ENCODE measurements around the gene TSC22D3.

TSC22D3 gene

GRCh38 chrX:107776649-107777535 lies 1.3 kb upstream of the TSC22D3 start:
- no peaks in the 10 kb centered on the region for H3K27me3 ChIP-seq (ENCODE audit: insufficient read depth, low read length)
- H3K79me2 ChIP-seq (ENCODE audit: control insufficient read depth, insufficient read depth, low read length, unreplicated experiment) = no peaks in the 10 kb centered on the region
- peak overlapping the region; percentile 82 for H3K4me3 ChIP-seq (ENCODE audit: low read depth, low read length)
- H2AFZ ChIP-seq (ENCODE audit: low read length, unreplicated experiment) = peak overlapping the region; percentile 38
- H3K4me1 ChIP-seq (ENCODE audit: control insufficient read depth, insufficient read depth, low read length, unreplicated experiment) = no peaks in the 10 kb centered on the region
- H3K27ac ChIP-seq (ENCODE audit: low read depth, low read length) = peak overlapping the region; percentile 73
- H3K36me3 ChIP-seq (ENCODE audit: insufficient read depth, low read length) = no peaks in the 10 kb centered on the region

DNA sequence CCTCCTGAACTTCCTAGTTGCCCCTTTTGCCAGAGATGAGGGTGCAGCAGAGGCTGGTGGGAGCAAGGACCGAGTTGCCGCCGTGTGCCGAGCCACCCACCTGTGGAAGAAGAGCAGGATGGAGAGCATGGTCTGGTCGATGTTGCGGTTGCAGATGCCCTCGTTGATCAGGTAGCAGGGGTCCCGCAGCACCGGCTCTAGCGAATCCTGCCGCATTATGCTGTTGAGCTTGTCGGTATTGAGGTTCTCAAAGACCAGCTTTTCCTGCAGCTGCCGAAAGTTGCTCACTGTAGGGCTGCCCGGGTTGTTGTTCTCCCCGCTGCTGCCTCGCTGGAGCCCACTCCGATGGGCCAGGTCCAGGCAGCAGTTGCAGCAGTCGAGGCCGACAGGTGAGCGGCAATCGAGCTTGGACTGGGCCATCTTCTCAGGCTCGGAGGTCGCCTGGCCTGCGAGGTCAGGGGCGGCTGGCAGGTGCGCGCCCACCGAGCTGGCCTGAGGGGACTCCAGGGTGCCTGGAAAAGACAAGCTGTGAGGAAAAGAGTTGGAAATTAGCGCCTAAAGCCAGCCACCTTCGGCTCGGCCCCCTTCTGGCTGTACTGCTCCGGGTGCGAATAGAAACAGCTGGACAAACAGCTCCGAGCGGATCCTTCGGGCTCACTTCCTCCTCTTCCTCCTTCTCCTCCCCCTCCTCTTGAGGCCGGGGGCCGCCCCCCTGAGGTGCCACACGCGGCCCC lies 420 bp downstream of the TSC22D3 start:
- H3K4me1 ChIP-seq (ENCODE audit: control insufficient read depth, insufficient read depth, low read length, unreplicated experiment) = no peaks in the 10 kb centered on the region
- no peaks in the 10 kb centered on the region for H3K36me3 ChIP-seq (ENCODE audit: insufficient read depth, low read length)
- H2AFZ ChIP-seq (ENCODE audit: low read length, unreplicated experiment) = peak overlapping the region; percentile 59
- no peaks in the 10 kb centered on the region for H3K27me3 ChIP-seq (ENCODE audit: insufficient read depth, low read length)
- peak overlapping the region; percentile 73; the same call in 1 of the 2 replicates for H3K27ac ChIP-seq (ENCODE audit: low read depth, low read length)
- H3K79me2 ChIP-seq (ENCODE audit: control insufficient read depth, insufficient read depth, low read length, unreplicated experiment) = no peaks in the 10 kb centered on the region
- H3K4me3 ChIP-seq (ENCODE audit: low read depth, low read length) = peak overlapping the region; percentile 82

DNA sequence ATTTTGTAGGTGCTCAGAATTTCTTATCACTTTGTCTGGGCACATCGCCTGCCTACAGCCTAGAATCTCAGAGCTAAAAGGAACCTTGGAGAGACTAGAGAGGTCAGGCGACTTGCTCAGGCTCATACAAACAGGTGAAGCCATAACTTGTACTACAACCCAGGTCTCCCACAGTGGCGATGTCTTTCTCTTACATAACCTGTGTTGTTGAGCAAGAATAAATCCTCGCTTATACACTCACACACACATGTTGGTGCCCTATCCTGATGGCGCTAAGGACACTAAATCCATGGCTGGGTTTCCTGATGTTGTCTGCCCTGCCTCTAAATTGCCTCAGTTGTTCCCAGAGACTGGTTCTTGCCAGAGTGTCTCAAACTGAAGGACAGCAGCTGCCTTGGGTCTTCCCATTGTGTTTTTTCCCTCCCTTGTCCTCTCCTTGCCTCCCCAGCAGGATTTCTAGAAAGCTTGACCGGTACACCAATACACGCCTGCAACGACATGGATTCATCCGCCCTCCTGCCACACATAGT lies 1.6 kb downstream of the TSC22D3 start:
- H3K4me3 ChIP-seq (ENCODE audit: low read depth, low read length) = peak overlapping the region; percentile 82; the same call in 1 of the 2 replicates
- H3K36me3 ChIP-seq (ENCODE audit: insufficient read depth, low read length) = no peaks in the 10 kb centered on the region
- H3K79me2 ChIP-seq (ENCODE audit: control insufficient read depth, insufficient read depth, low read length, unreplicated experiment) = no peaks in the 10 kb centered on the region
- no peak overlapping the region for H3K27ac ChIP-seq (ENCODE audit: low read depth, low read length)
- no peaks in the 10 kb centered on the region for H3K4me1 ChIP-seq (ENCODE audit: control insufficient read depth, insufficient read depth, low read length, unreplicated experiment)
- H2AFZ ChIP-seq (ENCODE audit: low read length, unreplicated experiment) = no peak overlapping the region
- H3K27me3 ChIP-seq (ENCODE audit: insufficient read depth, low read length) = no peaks in the 10 kb centered on the region

- Histone ChIP-seq H3K27me3 (ENCODE audit: insufficient read depth, low read length) (no peaks in the 10 kb centered on the region), H3K79me2 (ENCODE audit: control insufficient read depth, insufficient read depth, low read length, unreplicated experiment) (no peaks in the 10 kb centered on the region), H3K36me3 (ENCODE audit: insufficient read depth, low read length) (no peaks in the 10 kb centered on the region), H3K27ac (ENCODE audit: low read depth, low read length) (no peak overlapping the region), H3K4me3 (ENCODE audit: low read depth, low read length) (no peak overlapping the region), H3K4me1 (ENCODE audit: control insufficient read depth, insufficient read depth, low read length, unreplicated experiment) (no peaks in the 10 kb centered on the region), H2AFZ (ENCODE audit: low read length, unreplicated experiment) (no peak overlapping the region)
Measured at GRCh38 chrX:107773206-107773605, 2.4 kb downstream of the TSC22D3 start.

GRCh38 chrX:107769581-107770317 lies 5.8 kb downstream of the TSC22D3 start:
- Histone ChIP-seq H3K4me1 (ENCODE audit: control insufficient read depth, insufficient read depth, low read length, unreplicated experiment) (peaks cover 11% of the 10 kb centered on the region), H2AFZ (ENCODE audit: low read length, unreplicated experiment) (no peak overlapping the region), H3K36me3 (ENCODE audit: insufficient read depth, low read length) (no peaks in the 10 kb centered on the region), H3K27ac (ENCODE audit: low read depth, low read length) (no peak overlapping the region), H3K79me2 (ENCODE audit: control insufficient read depth, insufficient read depth, low read length, unreplicated experiment) (no peaks in the 10 kb centered on the region), H3K27me3 (ENCODE audit: insufficient read depth, low read length) (no peaks in the 10 kb centered on the region), H3K4me3 (ENCODE audit: low read depth, low read length) (no peak overlapping the region)

DNA sequence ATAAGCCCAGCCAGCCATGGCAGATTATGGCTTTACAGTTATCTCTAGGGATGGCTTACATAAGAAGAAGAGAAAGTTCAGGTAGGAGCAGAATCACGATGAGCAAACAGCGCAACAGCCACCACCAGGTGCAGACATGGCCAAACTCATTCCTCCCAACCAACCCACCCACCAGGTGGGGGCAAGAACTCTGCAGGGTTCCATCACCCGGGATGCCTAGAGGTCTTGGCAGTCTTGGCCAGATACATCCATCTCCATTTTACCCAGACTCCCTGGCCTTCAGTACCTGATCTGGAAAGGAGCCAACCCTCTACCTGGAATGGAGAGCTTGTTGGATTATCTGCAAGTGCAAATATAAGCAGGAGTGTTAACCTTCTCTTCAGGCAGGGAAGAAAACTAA lies 7.5 kb downstream of the TSC22D3 start:
- Histone ChIP-seq H3K27ac (ENCODE audit: low read depth, low read length) (no peak overlapping the region), H3K4me1 (ENCODE audit: control insufficient read depth, insufficient read depth, low read length, unreplicated experiment) (peaks cover 11% of the 10 kb centered on the region), H3K27me3 (ENCODE audit: insufficient read depth, low read length) (no peaks in the 10 kb centered on the region), H3K4me3 (ENCODE audit: low read depth, low read length) (no peak overlapping the region), H2AFZ (ENCODE audit: low read length, unreplicated experiment) (no peak overlapping the region), H3K79me2 (ENCODE audit: control insufficient read depth, insufficient read depth, low read length, unreplicated experiment) (no peaks in the 10 kb centered on the region), H3K36me3 (ENCODE audit: insufficient read depth, low read length) (no peaks in the 10 kb centered on the region)

DNA sequence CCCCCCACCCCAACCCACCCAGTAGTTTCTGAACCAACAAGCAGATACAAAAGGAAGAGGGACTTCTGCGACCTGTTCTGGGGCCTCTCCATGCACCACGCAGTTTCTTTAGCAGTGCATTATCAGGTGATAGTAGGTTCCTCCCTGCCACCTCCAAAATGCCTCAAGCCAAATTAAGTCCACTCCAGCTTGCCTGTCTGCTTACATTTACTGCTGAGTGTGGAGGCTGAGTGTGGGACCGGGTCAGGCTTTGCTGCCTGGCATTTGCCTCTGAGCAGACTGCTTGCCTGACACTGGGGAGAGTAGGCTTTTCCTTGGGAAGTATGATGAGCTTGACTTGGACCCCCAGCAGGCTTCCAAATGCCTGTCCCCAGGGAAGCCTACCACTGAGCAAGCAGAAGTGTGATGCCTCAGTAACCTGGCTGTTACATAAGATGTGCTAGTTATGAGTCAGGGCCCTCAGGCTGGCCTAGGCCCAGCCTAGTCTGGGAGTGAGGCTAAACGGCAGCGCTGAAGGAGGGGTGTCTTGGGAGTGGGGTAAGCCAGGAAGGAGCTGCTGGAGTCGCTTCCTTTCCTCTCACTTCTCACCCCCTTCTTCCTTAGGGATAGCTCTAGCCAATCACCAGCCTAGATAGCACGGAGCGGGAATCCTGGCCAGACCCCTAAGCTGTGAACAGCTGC lies 9.0 kb downstream of the TSC22D3 start:
- Histone ChIP-seq H2AFZ (ENCODE audit: low read length, unreplicated experiment) (no peak overlapping the region), H3K36me3 (ENCODE audit: insufficient read depth, low read length) (no peaks in the 10 kb centered on the region), H3K27ac (ENCODE audit: low read depth, low read length) (peak overlapping the region; percentile 13; the same call in 1 of the 2 replicates), H3K79me2 (ENCODE audit: control insufficient read depth, insufficient read depth, low read length, unreplicated experiment) (no peaks in the 10 kb centered on the region), H3K4me3 (ENCODE audit: low read depth, low read length) (no peak overlapping the region), H3K4me1 (ENCODE audit: control insufficient read depth, insufficient read depth, low read length, unreplicated experiment) (peaks cover 11% of the 10 kb centered on the region), H3K27me3 (ENCODE audit: insufficient read depth, low read length) (no peaks in the 10 kb centered on the region)

DNA sequence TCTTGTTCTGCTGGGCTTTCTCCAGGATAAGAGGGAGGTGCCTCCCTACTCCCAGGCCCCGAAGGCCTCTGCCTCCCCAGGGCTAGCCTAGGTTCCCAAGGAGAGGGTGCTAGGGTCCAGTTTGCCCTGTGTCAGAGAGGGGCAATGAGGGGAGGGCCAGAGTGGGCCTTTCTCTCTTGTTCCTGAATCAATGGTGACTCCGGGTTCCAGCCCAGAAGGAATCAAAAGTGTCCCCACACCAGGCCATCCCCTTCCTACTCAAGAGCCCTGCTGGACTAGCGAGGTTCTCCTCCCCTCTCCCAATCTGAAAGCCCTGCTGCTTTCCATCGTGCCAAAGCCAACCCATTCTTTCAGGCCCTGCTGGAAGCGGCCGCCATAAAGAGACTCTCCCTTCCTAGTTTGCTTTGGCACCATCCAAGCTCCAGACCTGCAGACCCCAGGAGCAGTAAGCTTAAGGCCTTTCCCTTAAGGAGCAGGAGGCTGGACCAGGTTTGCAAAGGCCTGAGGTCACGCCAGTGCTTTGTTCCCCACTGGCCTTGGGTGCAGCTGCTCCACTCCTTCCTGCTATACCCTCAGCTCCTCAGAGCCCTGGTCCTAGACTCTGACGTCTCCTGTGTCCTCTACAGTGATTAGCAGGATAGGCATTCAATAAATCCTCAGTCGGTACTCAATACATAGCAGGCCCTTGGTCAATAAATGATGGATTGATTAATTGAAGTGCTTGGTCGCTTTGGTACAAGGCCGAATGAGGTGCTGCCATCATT lies 10.6 kb downstream of the TSC22D3 start:
- Histone ChIP-seq H3K79me2 (ENCODE audit: control insufficient read depth, insufficient read depth, low read length, unreplicated experiment) (no peaks in the 10 kb centered on the region), H3K36me3 (ENCODE audit: insufficient read depth, low read length) (no peaks in the 10 kb centered on the region), H3K4me3 (ENCODE audit: low read depth, low read length) (no peak overlapping the region), H3K27ac (ENCODE audit: low read depth, low read length) (no peak overlapping the region), H2AFZ (ENCODE audit: low read length, unreplicated experiment) (no peak overlapping the region), H3K27me3 (ENCODE audit: insufficient read depth, low read length) (no peaks in the 10 kb centered on the region), H3K4me1 (ENCODE audit: control insufficient read depth, insufficient read depth, low read length, unreplicated experiment) (peaks cover 11% of the 10 kb centered on the region)

- no peak overlapping the region for H3K4me3 ChIP-seq (ENCODE audit: low read depth, low read length)
- H2AFZ ChIP-seq (ENCODE audit: low read length, unreplicated experiment) = no peak overlapping the region
- no peaks in the 10 kb centered on the region for H3K79me2 ChIP-seq (ENCODE audit: control insufficient read depth, insufficient read depth, low read length, unreplicated experiment)
- H3K27me3 ChIP-seq (ENCODE audit: insufficient read depth, low read length) = no peaks in the 10 kb centered on the region
- no peaks in the 10 kb centered on the region for H3K36me3 ChIP-seq (ENCODE audit: insufficient read depth, low read length)
- no peak overlapping the region for H3K27ac ChIP-seq (ENCODE audit: low read depth, low read length)
- peaks cover 11% of the 10 kb centered on the region for H3K4me1 ChIP-seq (ENCODE audit: control insufficient read depth, insufficient read depth, low read length, unreplicated experiment)
Measured at GRCh38 chrX:107763647-107764046, 11.9 kb downstream of the TSC22D3 start.
